Uterus (tissue), 4 donors: ENCODE data around the gene FAM110D. TPM values are rescaled to one million over a fixed set of nuclear protein-coding genes. Genes with fewer than 3 reads are reported as not detected.
A peak's percentile ranks its signal among the peaks of the same experiment; 100 is the strongest.

Experiments used
- DNase-seq, 2 donors: peaks; one replicate each; pipeline ENCODE4 v3.0.0-alpha.2; 2019 to 2020
- H3K27ac ChIP-seq, 2 donors: fragments of 200-600 bp; sonication (generic); 1 replicate in 1 of 2; 2 replicates in 1 of 2; pipeline ENCODE4 v1.5.1; 2016 to 2018
- H3K27me3 ChIP-seq, 2 donors: fragments of 200-600 bp; sonication (generic); one replicate each; pipeline ENCODE4 v1.5.1; 2018 to 2019; ENCODE audit warnings: control low read depth in 1 of 2
- H3K36me3 ChIP-seq, 2 donors: fragments of 200-600 bp; sonication (generic); one replicate each; pipeline ENCODE4 v1.5.1; 2019; ENCODE audit warnings: control low read depth in 1 of 2
- H3K4me1 ChIP-seq, 2 donors: fragments of 200-600 bp; sonication (generic); one replicate each; pipeline ENCODE4 v1.5.1; 2018 to 2019; ENCODE audit warnings: control low read depth in 1 of 2
- H3K4me3 ChIP-seq, 2 donors: fragments of 200-600 bp; sonication (generic); 1 replicate in 1 of 2; 2 replicates in 1 of 2; pipeline ENCODE4 v1.5.1; 2018 to 2019; ENCODE audit warnings: mild to moderate bottlenecking in 1 of 2
- H3K9me3 ChIP-seq, 2 donors: fragments of 200-600 bp; sonication (generic); one replicate each; pipeline ENCODE4 v1.5.1; 2019; ENCODE audit warnings: control low read depth in 1 of 2
- POLR2A ChIP-seq, 2 donors: fragments of 450-650 bp; IDR thresholded peaks; one replicate each; pipeline ENCODE4 v1.6.1; 2016; ENCODE audit warnings: antibody characterized with exemption in 2 of 2, mild to moderate bottlenecking in 1 of 2, moderate library complexity in 1 of 2
- intact Hi-C: fragments of 100-400 bp; cut with DNase I; formaldehyde crosslinking; loops from one replicate; pipeline ENCODE4 v1.15.1; 2023; ENCODE audit warnings: low total_unique reads
- total RNA-seq, 4 donors: library from RNA; depleted of rRNA in 3 of 4; stranded (reverse); fragments of >200 nt in 3 of 4; gene quantifications; one replicate each; pipeline versions ENCODE4 v1.1.0 to v1.2.4, GENCODE V29; 2014 to 2023
- TF ChIP-seq, protein P1 (sequence below), 4 experiments: fragments of 200-600 bp in 2 of 4; fragments of 450-650 bp in 2 of 4; sonication (generic) in 2 of 4; IDR thresholded peaks; one replicate each; pipeline ENCODE4 v1.5.1; 2016 to 2019; ENCODE audit warnings: antibody characterized with exemption in 4 of 4, mild to moderate bottlenecking in 2 of 4, moderate library complexity in 1 of 4
- donor health status: DM: yes; HTN: yes; CAD: no.

Gene FAM110D
- total RNA-seq, 4 donors from 2014 or later: 3.2 to 21.0 (median 14.0) TPM

DNA sequence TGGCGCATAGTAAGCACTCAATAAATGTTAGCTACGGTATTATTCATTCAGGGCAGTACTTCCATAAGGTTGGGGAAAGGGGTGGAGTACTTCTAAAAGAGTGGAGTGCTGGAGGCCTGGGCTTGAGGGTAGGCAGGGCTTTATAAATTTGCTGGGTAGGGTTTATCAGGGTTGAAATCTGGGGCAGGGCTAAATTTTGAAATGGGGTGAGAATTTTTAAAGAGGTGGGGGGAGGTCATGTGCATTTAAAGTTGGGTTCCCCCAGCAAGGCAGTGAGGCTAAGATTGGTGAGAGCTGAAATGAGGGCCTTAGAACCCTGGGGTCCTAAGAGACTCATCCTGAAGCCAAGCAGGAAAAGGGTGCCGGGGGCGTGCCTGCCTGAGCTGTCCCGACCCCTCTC, 41.5 kb downstream of the FAM110D start:
- peak overlapping the region in 1 of 2 donors; percentile 75 for H3K27ac ChIP-seq
- no peak for TF ChIP-seq POLR2A (IDR thresholded peaks at IDR 0.05)
- TF ChIP-seq, protein P1, sequence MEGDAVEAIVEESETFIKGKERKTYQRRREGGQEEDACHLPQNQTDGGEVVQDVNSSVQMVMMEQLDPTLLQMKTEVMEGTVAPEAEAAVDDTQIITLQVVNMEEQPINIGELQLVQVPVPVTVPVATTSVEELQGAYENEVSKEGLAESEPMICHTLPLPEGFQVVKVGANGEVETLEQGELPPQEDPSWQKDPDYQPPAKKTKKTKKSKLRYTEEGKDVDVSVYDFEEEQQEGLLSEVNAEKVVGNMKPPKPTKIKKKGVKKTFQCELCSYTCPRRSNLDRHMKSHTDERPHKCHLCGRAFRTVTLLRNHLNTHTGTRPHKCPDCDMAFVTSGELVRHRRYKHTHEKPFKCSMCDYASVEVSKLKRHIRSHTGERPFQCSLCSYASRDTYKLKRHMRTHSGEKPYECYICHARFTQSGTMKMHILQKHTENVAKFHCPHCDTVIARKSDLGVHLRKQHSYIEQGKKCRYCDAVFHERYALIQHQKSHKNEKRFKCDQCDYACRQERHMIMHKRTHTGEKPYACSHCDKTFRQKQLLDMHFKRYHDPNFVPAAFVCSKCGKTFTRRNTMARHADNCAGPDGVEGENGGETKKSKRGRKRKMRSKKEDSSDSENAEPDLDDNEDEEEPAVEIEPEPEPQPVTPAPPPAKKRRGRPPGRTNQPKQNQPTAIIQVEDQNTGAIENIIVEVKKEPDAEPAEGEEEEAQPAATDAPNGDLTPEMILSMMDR (IDR thresholded peaks at IDR 0.05): no peak
- H3K27me3 ChIP-seq: no peaks in the 10 kb centered on the region
- H3K4me1 ChIP-seq: no peaks in the 10 kb centered on the region
- no peaks in the 10 kb centered on the region for H3K9me3 ChIP-seq
- no peaks in the 10 kb centered on the region for H3K36me3 ChIP-seq
- no peak for DNase-seq
- intact Hi-C loops: no loop called here
- H3K4me3 ChIP-seq: no peak overlapping the region

DNA sequence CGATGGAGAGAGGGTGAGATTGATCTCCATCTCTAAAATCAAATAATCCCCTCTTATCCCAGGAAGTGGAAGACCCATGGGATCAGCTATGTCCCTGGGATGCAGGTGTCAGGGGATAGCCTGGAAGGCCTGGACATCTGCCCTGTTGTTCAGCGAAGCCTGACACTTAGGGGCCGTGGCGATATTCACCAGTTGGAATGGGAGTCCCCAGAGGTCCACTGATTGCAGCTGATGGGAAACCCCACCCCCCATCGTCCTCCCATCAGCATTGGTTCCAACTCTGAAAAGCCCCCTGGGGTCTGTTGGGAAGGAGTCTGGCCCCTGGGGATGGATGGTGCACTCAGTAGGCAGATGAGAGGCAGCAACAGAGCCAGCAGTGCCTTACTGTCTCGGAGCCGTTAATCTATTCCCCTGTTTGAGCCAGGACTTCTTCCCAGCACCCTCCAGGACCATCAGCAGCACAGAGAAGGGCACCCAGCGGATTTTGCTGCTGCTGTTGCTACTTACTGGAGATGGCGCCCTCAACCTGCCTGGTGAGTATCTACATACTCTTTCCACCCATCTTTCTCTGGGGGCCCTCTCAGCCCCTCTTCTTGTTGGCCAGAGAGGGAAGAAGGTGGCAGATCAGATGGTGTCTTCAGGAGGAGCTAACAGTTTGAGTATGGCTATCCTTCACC, 44.9 kb downstream of the FAM110D start:
- intact Hi-C loops: no loop called here
- TF ChIP-seq POLR2A (IDR thresholded peaks at IDR 0.05): no peak
- TF ChIP-seq, protein P1 (IDR thresholded peaks at IDR 0.05): no peak
- no peak for DNase-seq
- Histone ChIP-seq H3K27ac (no peak overlapping the region), H3K4me3 (no peak overlapping the region), H3K27me3 (no peaks in the 10 kb centered on the region), H3K4me1 (no peaks in the 10 kb centered on the region), H3K9me3 (no peaks in the 10 kb centered on the region), H3K36me3 (no peaks in the 10 kb centered on the region)

DNA sequence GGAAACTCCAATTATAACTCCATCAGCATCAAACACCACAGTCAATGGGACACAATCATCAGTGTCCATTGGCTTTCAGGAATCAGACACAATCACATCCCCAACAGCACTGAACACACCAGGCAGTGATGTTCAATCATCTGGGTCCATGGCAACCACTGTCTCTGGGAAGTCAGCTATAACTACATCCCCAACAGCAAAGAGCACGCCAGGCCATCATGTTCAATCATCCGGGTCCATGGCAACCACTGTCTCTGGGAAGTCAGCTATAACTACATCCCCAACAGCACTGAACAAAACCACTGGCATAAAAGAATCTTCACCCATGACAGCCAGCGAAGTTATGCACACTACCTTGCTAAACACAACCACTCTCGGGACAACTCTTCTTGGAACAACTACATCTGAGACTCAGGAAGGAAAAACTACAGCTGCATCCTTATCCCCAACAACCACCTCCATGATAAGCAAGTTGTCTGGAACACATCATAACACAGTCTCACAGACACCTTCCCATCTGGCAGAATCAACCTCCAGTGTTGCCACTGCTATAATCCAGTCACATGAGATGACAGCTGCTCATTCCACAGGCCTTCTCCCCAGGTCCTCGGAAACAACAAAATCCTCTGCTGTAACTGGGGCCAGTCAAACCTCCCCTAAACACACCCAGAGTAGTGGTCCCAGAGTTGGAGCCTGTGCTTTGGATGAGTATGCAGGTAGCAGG, 51.4 kb downstream of the FAM110D start:
- Histone ChIP-seq H3K27ac (no peak overlapping the region), H3K4me3 (no peak overlapping the region), H3K27me3 (no peaks in the 10 kb centered on the region), H3K9me3 (no peaks in the 10 kb centered on the region), H3K4me1 (no peaks in the 10 kb centered on the region), H3K36me3 (no peaks in the 10 kb centered on the region)
- intact Hi-C loops: no loop called here
- TF ChIP-seq, protein P1 (IDR thresholded peaks at IDR 0.05): no peak
- no peak for TF ChIP-seq POLR2A (IDR thresholded peaks at IDR 0.05)
- DNase-seq: no peak

DNA sequence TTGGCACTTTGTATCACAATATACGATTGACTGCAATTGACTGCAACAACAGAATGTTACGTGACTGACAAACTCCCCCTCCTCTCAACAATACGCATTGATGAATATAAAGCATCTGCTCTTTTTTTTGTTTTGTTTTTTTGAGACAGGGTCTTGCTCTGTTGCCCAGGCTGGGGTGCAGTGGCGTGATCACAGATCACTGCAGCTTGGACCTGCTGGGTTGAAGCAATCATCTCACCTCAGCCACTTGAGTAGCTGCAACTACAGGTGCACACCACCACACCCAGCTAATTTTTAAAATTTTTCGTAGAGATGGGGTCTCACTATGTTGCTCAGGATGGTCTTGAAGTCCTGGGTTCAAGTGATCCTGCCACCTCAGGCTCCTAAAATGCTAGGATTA, 53.8 kb downstream of the FAM110D start:
- Histone ChIP-seq H3K9me3 (no peaks in the 10 kb centered on the region), H3K4me3 (no peak overlapping the region), H3K4me1 (no peaks in the 10 kb centered on the region), H3K27ac (no peak overlapping the region), H3K36me3 (no peaks in the 10 kb centered on the region), H3K27me3 (no peaks in the 10 kb centered on the region)
- TF ChIP-seq, protein P1 (IDR thresholded peaks at IDR 0.05): no peak
- TF ChIP-seq POLR2A (IDR thresholded peaks at IDR 0.05): no peak
- intact Hi-C loops: no loop called here
- DNase-seq: no peak

DNA sequence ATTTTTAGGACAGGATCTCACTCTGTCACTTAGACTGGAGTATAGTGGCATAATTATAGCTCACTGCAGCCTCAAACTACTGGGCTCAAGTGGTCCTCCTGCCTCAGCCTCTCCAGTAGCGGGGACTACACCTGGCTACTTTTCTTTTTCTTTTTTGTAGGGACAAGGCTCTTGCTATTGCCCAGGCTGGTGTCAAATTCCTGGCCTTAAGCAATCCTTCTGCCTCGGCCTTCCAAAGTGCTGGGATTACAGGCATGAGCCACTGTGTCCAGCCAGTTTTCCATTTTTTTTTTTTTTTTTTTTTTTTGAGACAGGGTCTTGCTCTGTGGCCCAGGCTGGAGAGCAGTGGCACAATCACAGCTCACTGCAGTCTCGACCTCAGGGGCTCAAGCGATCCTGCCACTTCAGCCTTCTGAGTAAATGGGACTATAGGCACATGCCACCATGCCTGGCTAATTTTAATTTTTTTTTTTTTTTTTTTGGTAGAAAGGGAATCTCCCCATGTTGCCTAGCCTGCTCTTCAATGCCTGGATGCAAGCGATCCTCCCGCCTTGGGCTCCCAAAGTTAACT, 54.5 kb downstream of the FAM110D start:
- no peak overlapping the region for H3K27ac ChIP-seq
- intact Hi-C loops: no loop called here
- H3K36me3 ChIP-seq: no peaks in the 10 kb centered on the region
- TF ChIP-seq, protein P1 (IDR thresholded peaks at IDR 0.05): no peak
- no peaks in the 10 kb centered on the region for H3K4me1 ChIP-seq
- DNase-seq: no peak
- no peak overlapping the region for H3K4me3 ChIP-seq
- no peaks in the 10 kb centered on the region for H3K27me3 ChIP-seq
- no peaks in the 10 kb centered on the region for H3K9me3 ChIP-seq
